ENCODE measurements around the gene SMPX.

DNA sequence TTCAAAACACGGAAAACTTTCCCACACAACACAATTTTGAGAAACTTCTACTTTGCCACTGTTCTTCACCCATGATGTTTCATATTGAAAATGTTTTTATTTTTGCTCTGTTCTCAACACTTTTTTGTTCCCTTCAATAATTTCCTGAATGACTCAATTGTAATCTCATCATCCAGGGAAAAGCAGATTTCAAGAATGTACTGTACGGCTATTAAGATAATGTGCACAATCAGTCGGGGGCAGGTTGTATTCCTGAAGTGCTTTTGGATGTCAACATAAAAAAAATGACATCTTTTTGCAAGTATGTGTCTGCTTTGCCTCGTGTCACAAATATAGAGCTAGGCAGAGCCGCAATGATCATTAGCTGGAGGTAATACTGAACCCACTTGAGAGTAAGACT is 9.7 kb downstream of the SMPX start:
- TF ChIP-seq, protein P1, sequence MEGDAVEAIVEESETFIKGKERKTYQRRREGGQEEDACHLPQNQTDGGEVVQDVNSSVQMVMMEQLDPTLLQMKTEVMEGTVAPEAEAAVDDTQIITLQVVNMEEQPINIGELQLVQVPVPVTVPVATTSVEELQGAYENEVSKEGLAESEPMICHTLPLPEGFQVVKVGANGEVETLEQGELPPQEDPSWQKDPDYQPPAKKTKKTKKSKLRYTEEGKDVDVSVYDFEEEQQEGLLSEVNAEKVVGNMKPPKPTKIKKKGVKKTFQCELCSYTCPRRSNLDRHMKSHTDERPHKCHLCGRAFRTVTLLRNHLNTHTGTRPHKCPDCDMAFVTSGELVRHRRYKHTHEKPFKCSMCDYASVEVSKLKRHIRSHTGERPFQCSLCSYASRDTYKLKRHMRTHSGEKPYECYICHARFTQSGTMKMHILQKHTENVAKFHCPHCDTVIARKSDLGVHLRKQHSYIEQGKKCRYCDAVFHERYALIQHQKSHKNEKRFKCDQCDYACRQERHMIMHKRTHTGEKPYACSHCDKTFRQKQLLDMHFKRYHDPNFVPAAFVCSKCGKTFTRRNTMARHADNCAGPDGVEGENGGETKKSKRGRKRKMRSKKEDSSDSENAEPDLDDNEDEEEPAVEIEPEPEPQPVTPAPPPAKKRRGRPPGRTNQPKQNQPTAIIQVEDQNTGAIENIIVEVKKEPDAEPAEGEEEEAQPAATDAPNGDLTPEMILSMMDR (optimal IDR thresholded peaks at IDR 0.05 in 1 of 3, IDR thresholded peaks at IDR 0.05 in 1 of 3, conservative IDR thresholded peaks at IDR 0.05 in 1 of 3; ENCODE audit: extremely low read depth in 1 of 3, insufficient read depth in 2 of 3, low read length in 3 of 3), result no peak
- no peak for TF ChIP-seq EZH2 (IDR thresholded peaks at IDR 0.05; ENCODE audit: low read length)
